Activated effector memory CD4-positive, alpha-beta T cell treated with Interleukin-2 at 50 U/mL for 16 hours (primary cell): ENCODE measurements around the gene KRTAP12-4.

ENCODE experiments used
- DNase-seq: peaks from one replicate; pipeline ENCODE4 v3.0.0-alpha.2; 2020

Gene KRTAP12-4

GRCh38 chr21:44606495-44606894, 48.0 kb downstream of the KRTAP12-4 start:
- DNase-seq: no peak
